ENCODE results near the gene SLC66A2.

- no peak for TF ChIP-seq CTCF (conservative IDR thresholded peaks at IDR 0.05)
- TF ChIP-seq ZFX (IDR thresholded peaks at IDR 0.05) = no peak
Measured at GRCh38 chr18:79986726-79987125, 35.3 kb upstream of the SLC66A2 start.

Measured in C4-2B (cell line).